Activated T-cell treated with anti-CD3 and anti-CD28 coated beads, Interleukin-2, amount 50 U/mL, for 48 hours (primary cell): ENCODE results near the gene ERI3.

Experiments
- DNase-seq, 2 experiments: peaks; one replicate each; pipeline ENCODE4 v3.0.0-alpha.2; 2020

ERI3 gene, protein sequence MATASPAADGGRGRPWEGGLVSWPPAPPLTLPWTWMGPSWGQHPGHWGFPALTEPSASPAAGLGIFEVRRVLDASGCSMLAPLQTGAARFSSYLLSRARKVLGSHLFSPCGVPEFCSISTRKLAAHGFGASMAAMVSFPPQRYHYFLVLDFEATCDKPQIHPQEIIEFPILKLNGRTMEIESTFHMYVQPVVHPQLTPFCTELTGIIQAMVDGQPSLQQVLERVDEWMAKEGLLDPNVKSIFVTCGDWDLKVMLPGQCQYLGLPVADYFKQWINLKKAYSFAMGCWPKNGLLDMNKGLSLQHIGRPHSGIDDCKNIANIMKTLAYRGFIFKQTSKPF

DNA sequence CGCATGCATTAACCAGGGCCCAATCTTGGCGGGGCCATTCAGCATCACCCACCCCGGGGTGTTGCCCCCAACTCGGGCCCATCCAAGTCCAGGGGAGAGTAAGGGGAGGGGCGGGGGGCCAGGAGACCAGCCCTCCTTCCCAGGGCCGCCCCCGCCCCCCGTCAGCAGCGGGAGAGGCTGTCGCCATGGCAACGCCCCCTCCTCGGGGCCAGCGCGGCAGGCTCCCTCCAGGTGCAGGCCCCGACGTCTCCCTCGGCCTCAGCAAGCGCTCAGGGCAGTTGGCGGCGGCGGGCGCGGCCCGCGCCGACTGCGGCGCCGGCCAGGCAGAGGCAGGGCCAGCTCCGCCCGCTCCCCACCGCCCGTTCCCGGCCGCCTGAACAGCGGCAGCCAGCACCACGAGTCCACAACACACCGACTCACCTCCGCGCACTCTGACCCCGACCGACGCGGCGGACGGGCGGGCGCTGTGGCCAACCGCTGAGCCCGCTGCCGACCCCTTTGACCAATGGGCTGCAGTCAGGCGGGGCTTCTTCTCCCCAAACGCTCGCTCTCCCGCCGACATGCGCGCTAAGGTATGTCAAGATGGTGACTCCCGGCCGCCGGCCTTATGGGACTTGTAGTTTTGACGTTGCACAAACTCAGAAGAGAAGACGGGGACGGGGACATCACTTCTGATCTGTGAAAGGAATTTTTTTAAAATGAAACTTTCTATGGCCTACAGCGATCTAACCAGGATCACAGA lies at the start of gene ERI3:
Gene ERI3 (minus strand): TSS at position 418 of the 742 bp plus-strand sequence. CDS start 231 bp downstream, at position 187.
- DNase-seq, result peak; percentile 97

DNA sequence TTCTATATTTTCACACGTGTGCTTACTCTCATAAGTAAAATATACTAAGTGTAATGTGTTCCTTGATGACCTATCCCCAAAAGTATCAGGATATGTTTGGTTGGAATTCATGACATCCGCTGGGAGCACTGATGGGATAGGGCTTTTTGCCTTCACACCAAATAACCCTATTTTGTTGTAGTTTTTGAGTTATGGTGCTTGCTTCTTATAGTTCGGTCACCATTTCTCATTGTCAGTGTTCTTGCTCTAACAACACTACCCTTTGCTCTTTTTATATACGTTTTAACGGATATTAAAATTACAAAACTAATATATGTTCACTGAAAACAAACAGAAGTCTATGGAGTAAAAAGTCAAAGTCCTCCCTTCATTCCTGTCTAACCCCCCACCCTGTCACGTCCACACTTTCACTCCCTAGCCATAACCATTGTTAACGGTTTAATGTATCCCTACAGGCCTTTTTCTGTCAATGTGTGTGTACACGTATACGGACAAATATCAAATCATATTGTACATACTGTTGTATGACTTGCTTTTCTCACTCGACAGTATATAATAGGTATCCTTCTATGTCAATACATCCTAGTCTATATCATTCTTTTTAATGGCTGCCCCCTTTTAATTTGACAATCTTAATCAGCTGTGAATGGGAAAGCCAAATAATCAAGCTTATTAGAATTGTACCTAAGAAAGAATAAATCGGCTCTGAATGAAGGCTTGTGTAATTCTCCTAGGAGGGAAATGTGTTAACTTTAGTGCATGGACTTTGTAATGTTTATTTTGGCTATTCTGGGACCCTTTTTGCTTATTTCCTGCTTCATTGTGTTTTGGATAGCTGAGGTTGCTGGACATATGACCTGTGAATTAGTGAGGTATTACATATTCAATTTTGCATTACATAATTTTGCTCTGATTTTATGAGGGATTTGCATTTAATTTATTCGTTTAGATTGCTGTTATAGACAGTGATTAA lies 46.5 kb upstream of the ERI3 start:
- no peak for DNase-seq

DNA sequence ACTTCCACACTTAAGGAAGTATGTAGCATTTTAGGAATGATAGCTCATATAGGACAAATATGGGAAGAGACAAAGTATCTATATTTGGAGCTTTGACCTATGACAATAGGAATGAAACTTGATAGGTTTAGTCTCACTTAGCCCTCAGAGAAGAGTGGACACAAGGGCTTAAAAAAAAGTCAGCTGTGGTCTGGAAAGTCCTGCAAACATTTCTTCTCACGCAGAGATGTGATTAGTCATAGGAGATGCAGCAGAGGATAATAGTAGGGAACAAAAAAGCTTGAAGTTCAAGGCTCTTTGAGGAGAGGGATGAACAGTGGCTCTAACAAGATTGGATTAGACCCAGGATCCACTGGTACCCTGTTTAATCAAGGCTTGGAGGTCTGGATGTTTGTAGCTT lies 35.2 kb upstream of the ERI3 start:
- DNase-seq, result no peak

DNA sequence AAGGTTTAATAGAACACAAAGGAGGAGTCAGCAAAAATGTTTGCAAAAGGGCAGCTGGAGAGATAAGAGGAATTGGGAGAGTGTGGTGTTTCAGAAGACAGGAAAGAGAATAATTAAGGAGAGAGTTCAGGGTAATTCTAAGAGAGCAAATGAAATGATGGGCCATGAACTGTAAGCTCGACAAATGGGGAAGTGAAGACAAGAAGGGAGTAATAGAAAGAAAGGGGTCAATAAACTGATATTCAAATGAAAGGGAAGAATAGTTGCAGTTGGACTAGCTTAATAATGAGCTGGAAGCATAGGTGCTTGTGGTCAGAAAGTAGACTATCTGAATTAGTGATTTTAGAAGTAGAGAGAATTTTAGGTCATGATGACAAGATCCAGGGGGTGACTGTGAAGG lies 34.4 kb upstream of the ERI3 start:
- no peak for DNase-seq

DNA sequence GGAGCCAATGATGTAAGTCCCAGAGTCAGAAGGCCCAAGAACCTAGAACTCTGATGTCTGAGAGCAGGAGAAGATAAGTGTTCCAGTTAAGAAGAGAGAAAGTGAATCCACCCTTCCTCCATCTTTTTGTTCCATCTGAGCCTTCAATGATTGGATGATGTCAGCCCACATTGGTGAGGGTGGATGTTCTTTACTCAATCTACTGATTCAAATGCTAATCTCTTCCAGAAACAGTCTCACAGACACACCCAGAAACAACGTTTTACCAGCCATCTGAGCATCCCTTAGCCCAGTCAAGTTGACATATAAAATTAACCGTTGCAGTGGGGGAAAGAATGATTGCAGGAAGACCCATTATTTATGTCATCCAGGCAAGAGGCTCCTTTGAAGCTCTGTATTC lies 33.5 kb upstream of the ERI3 start:
- DNase-seq, result no peak

DNA sequence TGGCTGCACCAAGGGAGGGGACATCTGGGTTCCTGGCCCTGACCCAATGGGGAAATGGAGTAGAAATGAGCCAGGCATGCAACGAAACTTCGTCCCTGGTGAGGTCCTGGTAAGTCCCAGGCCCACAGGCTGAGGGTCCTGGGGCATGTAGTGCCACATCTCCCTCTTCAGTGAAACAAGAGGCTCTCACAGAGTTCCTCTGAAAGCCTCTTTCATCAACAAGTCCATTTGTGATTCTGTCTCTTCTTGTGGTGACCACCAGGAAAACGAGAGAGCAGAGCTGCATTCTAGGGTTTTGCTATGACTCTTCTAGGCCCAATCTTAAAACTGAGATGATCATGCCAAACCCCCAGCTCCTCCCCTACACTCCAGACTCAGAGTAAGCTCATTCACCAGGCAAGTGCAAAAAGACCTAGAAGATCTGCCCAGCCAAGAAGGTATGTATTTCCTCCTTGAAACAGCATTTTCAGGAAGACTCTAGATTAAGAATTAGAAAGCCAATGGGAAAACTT lies 25.7 kb upstream of the ERI3 start:
- no peak for DNase-seq

DNA sequence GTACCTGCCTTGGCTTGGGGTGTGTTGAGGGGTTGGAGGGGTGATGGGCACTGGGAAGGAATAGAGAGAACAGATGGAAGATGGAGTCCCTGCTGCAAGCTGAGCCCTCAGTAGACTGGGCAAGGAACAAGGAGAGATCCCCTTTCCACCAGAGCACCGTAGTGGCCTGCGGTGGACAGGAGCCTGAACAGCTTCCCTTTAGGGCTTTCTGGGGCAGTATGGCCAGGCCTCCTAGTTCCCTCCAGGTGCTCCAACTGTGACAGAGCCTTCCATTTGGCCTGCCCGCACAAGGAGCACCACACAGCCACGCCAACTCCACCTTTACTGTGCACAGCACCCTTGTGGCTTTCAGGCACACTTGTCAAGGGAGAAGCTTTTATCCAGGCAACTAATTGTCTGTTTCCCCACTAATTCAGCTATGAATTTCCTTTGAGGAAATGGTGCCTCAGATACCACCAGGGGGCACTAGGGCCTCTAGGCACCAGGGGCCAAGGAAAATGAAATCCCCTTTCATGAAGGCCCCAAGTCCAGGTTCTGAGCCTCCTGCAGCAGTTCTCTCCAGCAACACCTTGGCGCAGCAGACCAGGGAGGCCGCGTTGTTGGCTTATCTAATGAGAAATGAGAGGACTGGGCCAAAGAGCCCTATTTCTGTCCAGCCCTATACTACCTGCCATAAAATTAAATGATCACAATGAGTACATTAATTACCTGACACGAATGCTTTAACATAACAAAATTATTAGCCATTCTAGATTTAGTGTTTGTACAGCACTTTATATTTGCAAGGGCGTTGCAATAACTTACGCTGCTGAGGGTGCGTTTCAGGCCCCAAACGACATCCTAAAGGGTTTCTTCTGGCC lies 23.1 kb upstream of the ERI3 start:
- DNase-seq, result peak; percentile 57 to 60

DNA sequence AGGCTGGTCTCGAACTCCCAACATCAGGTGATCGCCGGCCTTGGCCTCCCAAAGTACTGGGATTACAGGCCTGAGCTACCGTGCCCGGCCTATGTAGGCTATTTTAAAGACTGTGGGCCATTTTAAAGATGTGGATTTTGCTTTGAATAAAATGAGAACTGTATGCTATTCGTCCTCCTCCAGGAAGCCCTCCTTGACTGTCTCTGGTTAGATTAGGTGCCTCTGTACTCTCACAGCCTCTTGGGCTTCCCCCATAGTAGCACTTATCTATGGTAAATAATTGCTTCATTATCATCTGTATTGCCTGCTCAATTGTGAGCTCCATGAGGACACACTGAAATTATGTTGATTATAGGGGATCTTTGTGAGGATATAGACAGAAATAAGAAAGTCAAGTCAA lies 20.5 kb upstream of the ERI3 start:
- DNase-seq, result no peak

DNA sequence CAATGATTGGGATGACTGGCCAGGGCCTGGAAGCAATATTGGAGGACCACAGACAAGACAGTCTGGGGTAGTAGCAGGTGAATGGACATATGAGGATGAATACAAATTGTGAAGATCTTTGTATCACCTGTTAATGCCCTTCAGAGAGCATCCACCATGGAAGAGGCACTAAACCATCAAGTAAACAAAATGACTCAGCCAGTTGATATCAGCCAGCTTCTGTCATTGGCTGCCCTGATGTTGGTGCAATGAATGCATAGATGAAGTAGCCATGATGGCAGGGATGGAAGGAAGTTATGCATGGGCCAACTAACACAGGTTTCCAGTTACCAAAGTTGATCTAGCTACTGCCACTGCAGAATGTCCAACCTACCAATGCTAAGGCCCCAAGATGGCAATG lies 16.1 kb upstream of the ERI3 start:
- no peak for DNase-seq

DNA sequence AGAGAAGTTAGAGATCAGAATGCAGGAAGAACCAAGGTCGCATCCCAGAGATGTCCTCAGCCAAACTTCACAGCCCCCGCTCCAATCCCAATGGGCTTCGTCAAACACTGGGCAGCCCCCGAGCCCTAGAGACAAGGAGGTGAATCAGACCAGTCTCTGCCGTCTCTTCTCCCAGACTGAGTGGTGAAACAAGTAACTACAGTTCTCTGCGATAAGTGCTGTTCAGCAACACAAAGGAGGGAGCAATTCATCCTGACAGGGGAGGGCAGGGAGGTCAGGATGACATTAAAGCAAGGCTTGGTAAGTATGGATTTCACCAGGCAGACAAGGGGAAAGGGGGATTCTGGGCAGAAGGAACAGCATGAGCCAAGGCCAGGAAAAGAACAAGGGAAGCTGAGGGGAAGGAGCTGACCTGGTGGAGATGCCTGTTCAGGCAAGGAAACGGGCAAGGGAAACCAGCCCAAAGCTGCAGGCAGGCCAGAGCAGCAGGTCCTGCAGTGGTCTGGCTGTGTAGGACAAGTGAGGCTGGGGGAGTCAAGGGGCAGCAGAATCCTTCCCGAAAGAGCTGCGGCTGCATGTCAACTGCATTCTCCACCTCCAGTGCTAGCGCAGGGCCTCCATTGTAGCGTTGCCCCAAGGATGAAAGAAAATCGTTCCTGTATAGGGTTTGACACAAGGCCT lies 13.6 kb upstream of the ERI3 start:
- DNase-seq, result no peak

DNA sequence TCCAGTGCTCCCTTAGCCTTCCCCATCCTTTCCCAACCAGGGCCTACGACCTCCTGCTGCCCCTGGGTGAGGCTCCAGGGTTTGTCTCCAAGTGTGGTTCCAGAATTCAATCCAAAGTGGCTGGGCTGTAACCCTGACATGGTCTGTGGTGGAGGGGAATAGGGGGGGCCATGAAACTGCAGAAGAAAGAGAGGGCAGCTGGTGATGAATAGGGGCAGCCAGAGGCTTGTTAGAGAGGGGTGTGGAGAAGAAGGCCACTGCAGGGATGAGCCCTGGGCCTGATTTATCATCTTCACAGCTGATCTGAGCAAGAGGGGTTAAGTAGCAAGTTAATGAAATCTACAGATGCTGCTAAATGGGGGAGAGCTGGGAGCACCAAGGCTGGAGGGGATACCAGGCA lies 12.9 kb upstream of the ERI3 start:
- DNase-seq, result no peak

DNA sequence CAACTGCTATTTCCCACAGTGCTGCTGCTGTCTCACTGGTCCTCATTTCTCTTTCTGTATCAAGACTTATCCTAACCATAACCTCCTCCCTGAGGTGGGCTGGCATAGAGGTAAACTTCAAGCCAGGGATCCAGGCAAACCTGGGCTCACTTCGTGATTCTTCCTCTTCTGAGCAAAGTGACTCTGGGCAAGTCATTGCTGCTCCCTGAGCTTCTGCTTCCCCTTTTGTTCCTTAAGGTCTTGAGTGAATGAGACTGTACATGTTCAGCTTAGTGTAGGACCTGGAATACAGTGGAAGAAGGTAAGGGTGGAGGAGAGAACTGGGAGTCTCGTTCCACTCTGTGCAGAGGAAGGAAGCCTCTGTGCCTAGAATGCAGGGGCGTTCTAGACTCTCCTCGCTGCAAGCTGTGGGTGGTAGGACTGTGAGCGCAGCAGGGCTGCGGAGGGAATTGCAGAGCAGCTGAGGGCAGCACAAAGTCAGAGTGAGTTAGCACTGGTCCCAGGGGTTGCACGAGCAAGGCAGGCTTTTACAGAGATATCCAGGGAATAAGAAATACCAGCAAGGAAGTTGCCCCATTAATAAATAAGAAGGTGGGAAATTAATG lies 11.4 kb upstream of the ERI3 start:
- no peak for DNase-seq

DNA sequence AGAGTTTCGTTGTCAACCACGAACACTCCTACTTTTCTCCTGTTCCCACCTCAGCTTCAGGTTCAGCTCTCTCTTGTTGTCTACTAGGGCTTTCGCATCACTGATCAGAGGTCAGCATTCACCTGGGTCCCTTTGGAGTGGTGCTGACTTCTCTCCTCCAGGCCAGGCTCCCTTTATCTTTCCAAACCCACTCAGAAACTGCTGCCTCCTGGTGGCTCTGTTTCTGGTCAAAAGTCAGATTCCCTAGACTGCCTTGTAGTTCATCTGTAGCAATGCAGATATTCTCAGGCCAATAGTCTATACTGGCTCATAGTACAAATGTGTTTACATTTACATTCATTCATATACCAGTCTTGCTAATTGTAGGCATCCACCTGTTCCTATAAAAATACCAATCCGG lies 6.4 kb upstream of the ERI3 start:
- DNase-seq, result no peak

DNA sequence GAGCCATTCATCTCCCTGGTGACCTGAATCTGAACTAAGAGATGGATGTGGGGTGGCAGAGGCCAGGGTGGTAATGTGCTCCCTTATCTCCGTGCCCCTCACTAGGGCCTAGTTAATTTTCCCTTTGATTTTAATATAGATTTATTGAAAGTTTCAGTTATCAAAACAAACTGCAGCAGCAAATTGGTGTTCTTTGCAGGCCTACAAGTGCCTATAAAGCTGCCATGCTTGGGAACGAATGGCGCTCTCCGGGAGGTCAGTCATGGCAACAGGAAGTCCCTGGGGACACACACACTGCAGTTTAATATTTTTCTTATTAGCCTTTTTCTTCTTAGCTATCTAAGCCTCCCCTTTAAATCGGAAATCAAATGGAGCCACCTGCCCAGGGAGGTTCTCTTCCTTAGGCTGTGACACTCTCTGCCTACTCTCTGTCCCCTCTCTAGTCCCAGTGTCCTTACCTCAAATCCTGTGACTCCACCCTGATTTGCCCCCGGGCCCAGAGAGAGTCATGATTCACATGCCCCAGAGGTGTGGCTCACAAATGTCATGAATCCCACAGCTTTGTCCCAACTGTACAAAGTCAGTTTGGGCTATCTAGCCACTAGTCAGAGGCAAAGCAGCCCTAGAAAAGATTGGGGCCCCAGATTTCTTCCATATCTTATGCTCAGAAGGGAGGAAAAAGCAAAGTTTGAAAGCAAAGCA lies 4.3 kb upstream of the ERI3 start:
- no peak for DNase-seq

DNA sequence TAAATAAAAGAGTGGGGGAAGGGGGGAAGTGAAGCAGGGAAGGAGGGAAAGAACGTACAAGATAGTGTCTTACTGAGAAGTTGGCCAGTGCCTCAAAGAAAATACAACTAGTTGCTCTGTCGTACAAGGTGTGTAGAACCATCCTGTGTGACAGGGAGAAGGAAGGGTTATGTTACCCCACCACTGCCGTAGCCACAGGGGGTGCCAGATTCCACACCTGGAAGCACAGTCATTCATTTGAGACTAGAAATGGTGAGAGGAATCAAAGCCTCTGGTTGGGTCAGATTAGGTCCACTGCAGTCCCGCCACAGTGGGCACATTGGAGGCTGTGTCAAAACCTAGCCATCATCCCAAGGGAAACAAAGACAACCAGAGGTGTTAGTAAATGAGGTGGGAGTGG lies 2.7 kb upstream of the ERI3 start:
- DNase-seq, result no peak

DNA sequence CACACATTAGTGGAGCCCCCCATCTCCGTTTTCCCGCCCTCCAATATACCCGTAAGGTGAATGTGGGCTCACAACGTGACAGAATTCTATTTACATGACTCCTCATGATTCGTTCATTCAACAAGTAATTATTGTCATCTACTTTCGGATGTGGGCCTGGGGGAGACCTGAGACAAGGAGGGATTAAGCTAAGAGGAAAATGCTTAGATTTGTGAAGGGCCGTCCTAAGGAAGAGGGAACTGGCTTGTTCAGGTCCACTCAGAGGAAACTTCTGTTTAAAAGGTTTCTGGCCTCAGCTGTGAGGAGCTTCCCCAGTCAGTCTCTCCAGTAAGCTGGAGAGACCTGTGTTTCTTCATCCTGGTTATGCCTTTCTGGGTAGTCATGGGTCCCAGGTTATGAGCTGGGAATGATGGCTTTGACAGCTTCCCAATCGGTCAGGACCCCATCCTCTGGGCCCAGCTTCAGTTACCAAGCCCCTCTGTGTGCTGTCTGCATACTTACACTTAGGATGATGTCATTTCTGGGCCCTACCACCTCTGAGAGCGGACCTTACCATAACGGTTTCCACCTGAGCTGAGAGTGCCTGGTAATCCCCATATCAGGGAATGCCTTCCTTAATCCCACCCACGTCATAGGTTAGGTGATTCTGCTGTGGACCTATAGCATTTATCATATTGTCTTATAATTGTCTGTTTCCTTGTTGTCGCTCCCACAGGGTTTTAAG lies 687 bp upstream of the ERI3 start:
- DNase-seq, result no peak

DNA sequence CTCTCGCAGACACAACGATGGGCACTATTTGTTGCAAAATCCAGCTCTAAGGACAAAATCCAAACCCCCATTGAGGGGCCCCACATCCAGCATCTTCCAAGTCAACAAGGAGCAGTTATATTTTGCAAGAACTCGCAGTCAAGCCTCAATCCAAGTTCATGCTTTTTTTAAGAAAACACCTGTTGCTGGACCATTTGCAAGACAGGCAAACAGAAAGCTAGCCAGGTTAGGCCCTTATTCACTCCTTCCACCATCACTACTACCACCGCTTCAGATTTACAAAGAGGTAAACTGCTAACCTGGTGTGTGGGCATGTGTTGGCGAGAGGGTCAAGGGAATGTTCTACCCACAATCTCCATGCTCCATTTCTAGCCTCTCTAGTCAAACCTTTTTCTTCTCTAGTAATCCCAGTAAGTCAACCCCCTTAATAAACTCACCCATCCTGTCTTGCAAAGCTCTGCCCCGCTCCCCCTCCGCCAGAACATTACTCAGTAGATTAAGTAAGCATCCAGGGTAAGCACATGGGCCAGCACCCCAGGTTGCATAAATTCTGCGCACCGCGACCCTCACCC lies 703 bp downstream of the ERI3 start:
- DNase-seq, result peak in 1 of 2 experiments; percentile 16

DNA sequence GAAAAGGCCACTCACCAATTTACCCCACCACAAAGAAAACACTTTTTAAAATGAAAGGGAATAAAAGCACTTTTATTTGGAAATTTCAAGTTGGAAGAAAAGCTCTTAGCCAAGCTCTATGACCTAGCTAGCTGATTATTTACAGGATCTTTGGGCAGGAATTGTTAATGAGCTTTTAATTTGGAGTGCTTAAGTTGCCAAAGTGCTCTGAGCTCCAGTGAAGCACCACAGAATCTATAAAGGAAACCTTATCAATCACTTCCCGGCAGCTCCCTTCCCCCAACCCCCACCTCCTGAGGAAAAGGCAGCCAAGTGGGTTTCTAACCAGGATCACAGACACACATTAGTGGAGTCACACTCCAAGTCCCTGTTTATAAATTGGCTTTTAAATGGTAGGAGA lies 1.5 kb downstream of the ERI3 start:
- DNase-seq, result no peak

DNA sequence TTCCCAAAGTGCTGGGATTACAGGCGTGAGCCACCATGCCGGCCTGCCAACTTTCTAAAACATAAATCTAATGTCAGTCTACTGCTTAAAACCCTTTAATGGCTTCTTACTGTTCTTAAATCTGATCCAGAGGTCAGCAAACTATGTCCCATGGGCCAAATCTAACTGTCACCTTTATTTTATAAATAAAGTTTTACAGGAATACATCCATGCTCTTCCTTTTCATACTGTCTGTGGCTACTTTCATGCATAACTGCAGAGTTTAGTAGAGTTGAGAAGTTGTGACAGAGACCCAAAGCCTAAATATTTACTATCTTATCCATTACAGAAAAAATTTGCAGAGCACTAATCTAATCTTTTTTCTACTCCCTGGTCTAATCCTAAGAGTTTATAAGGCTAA lies 3.8 kb downstream of the ERI3 start:
- no peak for DNase-seq
